ENCODE measurements around the gene AANAT.

The AANAT gene

DNA sequence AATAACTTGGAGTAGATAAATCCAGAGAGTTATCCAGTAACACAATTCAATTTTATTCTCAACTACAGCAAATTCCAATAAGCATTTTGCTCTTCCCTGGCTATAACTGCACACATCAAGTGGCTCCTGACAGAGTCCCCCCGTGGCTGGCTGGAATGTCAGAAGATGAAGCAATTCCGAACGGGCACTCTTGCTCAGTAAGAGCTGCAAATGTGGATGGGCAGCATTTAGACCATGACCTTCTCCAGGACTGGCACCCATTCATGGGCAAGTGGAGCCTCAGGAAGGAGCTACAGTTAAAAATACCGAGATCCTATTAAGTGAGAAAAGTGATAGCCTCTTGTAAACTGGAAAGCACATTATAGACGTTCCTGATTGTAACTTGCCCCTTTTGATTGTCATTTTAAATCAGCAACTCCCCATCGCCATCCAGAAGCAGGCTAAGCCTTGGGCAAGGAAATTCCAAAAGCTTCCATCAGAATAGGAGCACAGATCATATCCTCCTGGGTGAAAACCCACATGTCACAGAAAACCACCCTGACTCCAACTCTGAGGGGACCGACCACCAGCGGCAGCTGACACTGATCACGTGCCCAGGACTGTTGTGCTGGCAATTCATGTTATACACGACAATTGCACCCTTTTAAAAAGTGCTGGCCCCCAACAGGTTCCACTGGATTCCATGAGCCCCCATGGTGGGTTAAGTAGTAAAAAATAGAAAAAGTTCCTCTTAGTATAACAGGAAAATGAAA lies 21.5 kb upstream of the AANAT start:
- no peak overlapping the region for H3K4me3 ChIP-seq
- H3K9ac ChIP-seq: no peak overlapping the region
- no peaks in the 10 kb centered on the region for H3K9me3 ChIP-seq (replicated peaks in 1 of 11)
- H3K27ac ChIP-seq: no peak overlapping the region; a peak in 1 of 22 replicates
- peaks cover 91 to 100% (median 98%) of the 10 kb centered on the region in 11 experiments for H4K20me1 ChIP-seq
- no peaks in the 10 kb centered on the region for H3K27me3 ChIP-seq
- peaks cover 0 to 17% (median 0%) of the 10 kb centered on the region in 11 experiments; a peak in 4 of 22 replicates for H3K36me3 ChIP-seq
- no peak for TF ChIP-seq Cebpa-rat (IDR thresholded peaks at IDR 0.05)
- H3K4me1 ChIP-seq: peaks cover 77 to 94% (median 88%) of the 10 kb centered on the region in 10 experiments
- H3K4me2 ChIP-seq: peak overlapping the region in 10 of 11 experiments; percentile 2 to 67 (median 54); a peak in 14 of 22 replicates

DNA sequence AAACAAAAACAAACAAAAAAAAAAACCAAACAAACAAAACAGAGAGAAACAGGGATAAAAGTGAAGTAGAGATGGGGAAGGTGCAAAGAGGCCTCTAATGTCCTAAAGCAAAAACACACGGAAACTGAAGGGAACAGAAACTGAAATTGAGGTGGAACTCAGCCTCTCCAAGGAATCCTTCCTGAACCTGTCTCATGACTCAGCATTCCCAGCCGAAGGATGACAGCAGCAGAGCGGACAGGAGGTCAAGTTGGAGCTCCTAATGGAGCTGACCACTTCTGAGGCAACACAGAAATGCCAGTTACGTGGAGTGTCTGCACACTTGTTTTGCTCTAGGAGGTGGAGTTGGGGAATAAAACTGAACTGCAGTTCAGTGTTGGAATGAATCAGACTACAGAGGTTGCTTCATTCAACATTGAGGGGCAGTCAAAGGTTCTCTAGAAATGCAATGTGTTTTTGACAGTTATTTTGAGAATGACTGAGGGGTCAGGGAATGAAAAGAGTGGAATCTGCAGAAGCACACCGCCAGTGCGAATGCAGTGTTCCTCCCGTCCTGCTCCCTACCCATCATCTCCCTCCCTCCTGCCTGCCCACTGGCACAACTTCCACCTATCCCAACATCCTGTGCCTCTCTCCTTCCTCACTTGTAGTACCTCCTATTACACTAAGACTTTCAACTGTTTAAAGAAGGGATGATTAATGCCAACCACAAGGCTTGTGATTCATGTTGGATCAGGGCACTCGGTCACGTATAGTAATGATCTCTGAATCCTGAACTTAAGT lies 20.8 kb upstream of the AANAT start:
- Histone ChIP-seq H3K4me1 (peaks cover 85 to 97% (median 92%) of the 10 kb centered on the region in 10 experiments), H3K27ac (peak overlapping the region in 4 of 11 experiments; percentile 4 to 37 (median 16); a peak in 6 of 22 replicates), H3K4me2 (peak overlapping the region; percentile 14 to 67 (median 56)), H3K36me3 (peaks cover 0 to 15% (median 0%) of the 10 kb centered on the region in 11 experiments; a peak in 4 of 22 replicates), H3K4me3 (no peak overlapping the region), H3K9ac (no peak overlapping the region), H3K9me3 (replicated peaks in 1 of 11) (no peaks in the 10 kb centered on the region), H4K20me1 (peaks cover 92 to 100% (median 98%) of the 10 kb centered on the region in 11 experiments), H3K27me3 (no peaks in the 10 kb centered on the region)
- no peak for TF ChIP-seq Cebpa-rat (IDR thresholded peaks at IDR 0.05)

DNA sequence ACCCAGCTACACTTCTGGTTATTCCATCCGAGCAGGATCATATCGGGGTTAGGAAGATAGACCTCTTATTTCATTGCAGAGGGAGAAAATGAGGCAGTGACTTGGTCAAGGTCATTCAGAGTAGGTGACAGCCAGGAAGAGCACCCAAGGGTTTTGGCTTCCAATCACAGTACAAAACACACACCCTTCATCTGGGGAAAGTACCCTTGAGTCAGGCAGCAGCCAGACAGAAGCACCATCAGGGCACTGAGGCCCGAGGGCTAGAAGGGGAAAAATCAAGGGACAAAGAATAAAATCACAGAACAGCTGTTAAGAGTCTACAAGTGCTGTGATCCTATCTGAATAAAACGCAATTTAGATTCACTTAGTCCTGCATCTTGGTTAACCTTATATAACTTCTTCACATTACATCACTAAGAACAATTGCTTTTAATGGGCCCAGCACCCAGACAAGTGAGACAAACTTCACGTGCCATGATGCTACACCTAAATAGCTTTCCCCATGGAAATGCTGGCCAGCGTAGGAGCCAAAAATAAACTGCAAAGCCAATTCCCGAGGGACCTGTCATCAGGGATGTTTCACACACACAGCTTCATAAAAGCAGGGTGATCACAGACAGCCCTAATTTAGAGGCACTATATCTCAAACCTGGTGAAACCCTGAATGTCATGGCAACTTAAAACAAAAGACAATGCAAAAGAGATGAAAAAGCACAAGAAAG lies 19.3 kb upstream of the AANAT start:
- Histone ChIP-seq H3K9me3 (replicated peaks in 1 of 11) (no peaks in the 10 kb centered on the region), H3K9ac (peak overlapping the region in 2 of 11 experiments; percentile 18 to 26; a peak in 2 of 22 replicates), H3K4me1 (peaks cover 78 to 87% (median 83%) of the 10 kb centered on the region in 10 experiments), H3K4me2 (peak overlapping the region; percentile 39 to 79 (median 63)), H4K20me1 (peaks cover 88 to 98% (median 93%) of the 10 kb centered on the region in 11 experiments), H3K4me3 (no peak overlapping the region), H3K27ac (no peak overlapping the region), H3K27me3 (no peaks in the 10 kb centered on the region), H3K36me3 (peaks cover 0 to 6% (median 0%) of the 10 kb centered on the region in 11 experiments; a peak in 2 of 22 replicates)
- TF ChIP-seq Cebpa-rat (IDR thresholded peaks at IDR 0.05): no peak

DNA sequence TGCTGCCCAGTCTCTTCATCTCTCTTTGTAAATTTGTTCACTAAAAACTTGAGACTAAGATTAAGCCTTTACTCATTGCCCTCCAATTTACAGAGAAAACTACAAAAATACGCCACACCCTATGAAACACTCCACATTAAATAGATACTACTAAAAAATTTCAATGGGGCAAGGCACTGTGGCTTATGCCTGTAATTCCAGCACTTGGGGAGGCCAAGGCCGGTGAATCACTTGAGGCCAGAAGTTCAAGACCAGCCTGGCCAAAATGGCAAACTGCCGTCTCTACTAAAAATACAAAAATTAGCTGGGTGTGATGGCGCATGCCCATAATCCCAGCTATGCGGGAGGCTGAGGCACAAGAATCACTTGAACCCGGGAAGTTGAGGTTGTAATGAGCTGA lies 18.3 kb upstream of the AANAT start:
- Histone ChIP-seq H4K20me1 (peaks cover 81 to 87% (median 83%) of the 10 kb centered on the region in 11 experiments), H3K9ac (peak overlapping the region in 1 of 11 experiments; percentile 18; a peak in 1 of 22 replicates), H3K4me3 (no peak overlapping the region), H3K27ac (no peak overlapping the region), H3K27me3 (no peaks in the 10 kb centered on the region), H3K36me3 (peaks cover 0 to 1% (median 0%) of the 10 kb centered on the region in 11 experiments; a peak in 2 of 22 replicates), H3K9me3 (replicated peaks in 1 of 11) (no peaks in the 10 kb centered on the region), H3K4me2 (peak overlapping the region in 10 of 11 experiments; percentile 50 to 79 (median 64); a peak in 19 of 22 replicates), H3K4me1 (peaks cover 68 to 79% (median 73%) of the 10 kb centered on the region in 10 experiments)
- no peak for TF ChIP-seq Cebpa-rat (IDR thresholded peaks at IDR 0.05)

DNA sequence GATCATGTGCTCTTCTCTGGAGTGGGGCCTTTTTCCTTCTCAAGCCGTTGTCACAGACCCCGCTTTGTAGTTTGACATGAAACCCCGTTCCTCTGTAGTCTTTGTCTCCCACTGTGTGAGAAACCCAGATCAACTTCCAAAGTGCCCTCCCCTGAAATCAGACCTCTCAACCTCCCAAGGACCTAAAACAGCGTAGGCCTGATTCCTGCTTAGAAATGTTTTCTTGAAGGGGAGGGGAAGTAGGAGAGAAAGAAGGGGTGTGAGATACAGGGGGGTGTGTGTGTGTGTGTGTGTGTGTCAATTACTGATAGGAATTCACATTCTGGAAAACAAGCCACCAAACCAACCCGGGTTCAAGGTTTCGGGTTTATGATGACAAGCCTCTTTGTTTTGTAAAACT lies 15.9 kb upstream of the AANAT start:
- Histone ChIP-seq H3K9ac (peak overlapping the region; percentile 84 to 95 (median 90)), H3K4me3 (peak overlapping the region; percentile 91 to 99 (median 94)), H4K20me1 (peaks cover 57 to 64% (median 59%) of the 10 kb centered on the region in 11 experiments), H3K9me3 (replicated peaks in 1 of 11) (no peaks in the 10 kb centered on the region), H3K4me2 (peak overlapping the region; percentile 89 to 99 (median 93)), H3K4me1 (peaks cover 45 to 55% (median 50%) of the 10 kb centered on the region in 10 experiments), H3K36me3 (no peaks in the 10 kb centered on the region; a peak in 1 of 22 replicates), H3K27me3 (no peaks in the 10 kb centered on the region), H3K27ac (peak overlapping the region in 7 of 11 experiments; percentile 1 to 91 (median 84); a peak in 6 of 22 replicates)
- no peak for TF ChIP-seq Cebpa-rat (IDR thresholded peaks at IDR 0.05)

DNA sequence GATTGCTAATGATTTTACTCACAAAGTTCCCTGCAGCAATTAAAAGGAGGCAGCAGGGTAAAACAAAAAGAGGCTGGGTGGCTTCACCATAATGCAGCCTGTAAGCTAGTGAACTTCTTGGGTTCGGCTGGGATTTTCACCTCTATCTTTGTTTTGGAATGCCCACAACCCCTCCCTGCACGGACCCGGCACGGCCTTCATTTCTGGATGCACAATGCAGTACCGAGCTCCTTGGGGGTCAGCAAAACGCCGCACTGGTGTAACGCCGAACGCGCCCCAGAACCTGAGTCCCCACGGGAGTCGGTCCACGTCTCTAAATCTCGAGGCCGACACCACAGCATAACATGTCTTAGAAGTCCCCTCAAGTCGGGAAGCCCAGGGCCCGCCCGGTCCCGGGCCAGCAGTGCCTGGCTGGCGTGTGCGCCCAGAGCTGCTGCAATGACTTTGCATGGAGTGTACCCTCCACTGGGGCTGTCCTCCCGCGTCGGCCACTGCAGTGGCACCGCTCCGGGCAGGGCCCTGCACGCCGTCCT lies 15.2 kb upstream of the AANAT start:
- H3K4me3 ChIP-seq: peak overlapping the region; percentile 91 to 99 (median 94)
- peak overlapping the region; percentile 84 to 95 (median 90) for H3K9ac ChIP-seq
- H3K4me1 ChIP-seq: peaks cover 38 to 48% (median 43%) of the 10 kb centered on the region in 10 experiments
- TF ChIP-seq Cebpa-rat (IDR thresholded peaks at IDR 0.05): no peak
- H3K27me3 ChIP-seq: no peaks in the 10 kb centered on the region
- H4K20me1 ChIP-seq: peaks cover 50 to 57% (median 53%) of the 10 kb centered on the region in 11 experiments
- H3K36me3 ChIP-seq: no peaks in the 10 kb centered on the region; a peak in 1 of 22 replicates
- H3K9me3 ChIP-seq (replicated peaks in 1 of 11): no peaks in the 10 kb centered on the region
- peak overlapping the region in 10 of 11 experiments; percentile 72 to 91 (median 84); a peak in 20 of 22 replicates for H3K27ac ChIP-seq
- H3K4me2 ChIP-seq: peak overlapping the region; percentile 89 to 99 (median 93)

DNA sequence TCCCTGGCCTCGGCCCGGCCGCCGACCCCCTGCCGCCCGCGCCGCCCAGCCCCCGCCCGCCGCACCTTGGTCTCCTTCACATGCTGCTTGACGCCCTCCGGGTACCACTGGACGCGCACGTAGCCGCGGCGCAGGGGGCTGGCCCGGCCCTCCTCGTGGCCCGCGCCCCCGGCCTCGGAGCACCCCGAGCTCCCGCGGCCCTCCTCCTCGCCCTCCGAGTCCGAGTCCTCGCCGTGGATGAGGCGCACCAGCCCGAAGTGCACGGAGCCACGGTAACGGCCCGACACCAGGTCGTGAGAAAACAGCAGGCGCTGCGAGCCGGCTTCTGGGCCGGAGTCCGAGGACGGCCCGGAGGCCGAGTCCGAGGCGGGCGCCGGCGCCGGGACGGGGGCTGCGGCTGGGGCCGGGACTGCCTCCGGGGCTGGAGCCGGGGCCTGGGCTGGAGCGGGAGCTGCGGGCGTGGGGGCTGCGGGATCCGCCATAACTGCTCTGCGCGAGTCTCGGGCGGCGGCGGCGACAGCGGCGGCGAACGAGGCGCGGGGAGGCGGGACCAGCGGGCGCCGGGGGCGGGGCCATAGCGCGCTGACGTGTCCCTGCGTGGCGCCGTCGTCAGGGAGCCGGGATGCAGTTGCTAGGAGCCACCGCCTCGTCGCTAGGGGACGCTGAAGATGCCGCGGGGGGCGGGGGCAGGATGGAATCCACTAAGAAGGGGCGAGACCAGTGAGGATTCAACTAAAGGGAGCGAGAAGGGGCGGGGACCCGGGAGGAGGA lies 14.6 kb upstream of the AANAT start, which contains the start of gene UBE2O:
Gene UBE2O, minus strand, starts transcription at position 493 of the 771 bp plus-strand sequence. Its CDS starts 11 bp downstream, at position 482.
- no peak for TF ChIP-seq Cebpa-rat (IDR thresholded peaks at IDR 0.05)
- H3K4me3 ChIP-seq: peak within 1 kb of the TSS; percentile 91 to 99 (median 94)
- H3K27ac ChIP-seq: peak within 1 kb of the TSS; percentile 46 to 91 (median 83); a peak in 21 of 22 replicates
- H3K36me3 ChIP-seq: no peaks in the 10 kb centered on the region; a peak in 1 of 22 replicates
- H3K4me1 ChIP-seq: peaks cover 31 to 42% (median 37%) of the 10 kb centered on the region in 10 experiments
- H3K27me3 ChIP-seq: no peaks in the 10 kb centered on the region
- no peaks in the 10 kb centered on the region for H3K9me3 ChIP-seq (replicated peaks in 1 of 11)
- peak within 1 kb of the TSS; percentile 89 to 99 (median 93) for H3K4me2 ChIP-seq
- peaks cover 43 to 50% (median 46%) of the 10 kb centered on the region in 11 experiments for H4K20me1 ChIP-seq
- H3K9ac ChIP-seq: peak within 1 kb of the TSS; percentile 84 to 95 (median 90)
